T-helper 22 cell (primary cell): ENCODE results near the gene PYGM.

Experiments used
- DNase-seq: peaks from one replicate; pipeline ENCODE4 v3.0.0-alpha.2; 2020; ENCODE audit warnings: low read depth

The PYGM gene

DNA sequence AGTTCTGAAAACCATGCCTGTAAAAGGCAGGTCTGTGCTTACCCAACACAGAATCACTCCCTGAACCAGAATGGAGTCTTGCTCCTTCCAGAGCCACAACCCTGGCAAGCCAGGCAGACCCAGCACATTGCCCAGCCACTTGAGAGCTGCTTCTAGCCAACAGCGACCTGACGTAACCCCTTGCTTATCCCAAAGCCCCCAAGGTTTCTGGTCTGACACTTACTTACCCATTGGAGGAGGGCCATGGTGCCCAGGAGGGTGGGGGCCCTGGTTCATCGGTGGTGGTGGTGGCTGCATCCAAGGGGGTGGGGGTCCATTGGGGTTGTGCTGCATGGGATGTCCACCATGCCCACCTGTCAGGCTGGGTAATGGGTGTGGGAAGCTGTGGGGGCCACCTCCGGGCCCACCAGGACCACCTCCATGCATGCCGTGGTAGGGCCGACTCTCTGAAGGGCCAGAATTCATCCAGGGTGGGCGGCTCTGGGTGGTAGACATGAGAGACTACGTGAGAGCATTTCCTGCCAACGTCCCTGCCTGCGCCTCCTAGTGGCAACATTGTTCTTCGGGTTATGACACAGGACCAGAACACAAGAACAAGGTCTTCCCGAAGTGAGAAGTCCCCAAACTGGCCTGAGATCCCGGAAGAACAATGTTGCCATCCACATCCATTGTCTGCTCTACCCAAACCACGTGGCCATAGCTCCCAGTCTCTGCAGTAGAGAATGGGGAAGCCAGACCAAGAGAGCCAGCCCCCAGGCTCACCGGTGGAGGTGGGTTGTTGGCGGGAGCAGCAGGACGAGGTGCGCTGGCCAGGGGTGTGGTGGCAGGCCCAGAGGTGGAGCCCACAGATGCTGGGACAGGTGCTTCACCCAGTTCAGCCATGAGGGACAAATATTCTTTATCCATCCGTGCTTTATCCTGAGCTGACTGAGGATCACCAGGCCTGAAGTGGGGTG, 7.8 kb upstream of the PYGM start:
- DNase-seq, result peak; percentile 54

DNA sequence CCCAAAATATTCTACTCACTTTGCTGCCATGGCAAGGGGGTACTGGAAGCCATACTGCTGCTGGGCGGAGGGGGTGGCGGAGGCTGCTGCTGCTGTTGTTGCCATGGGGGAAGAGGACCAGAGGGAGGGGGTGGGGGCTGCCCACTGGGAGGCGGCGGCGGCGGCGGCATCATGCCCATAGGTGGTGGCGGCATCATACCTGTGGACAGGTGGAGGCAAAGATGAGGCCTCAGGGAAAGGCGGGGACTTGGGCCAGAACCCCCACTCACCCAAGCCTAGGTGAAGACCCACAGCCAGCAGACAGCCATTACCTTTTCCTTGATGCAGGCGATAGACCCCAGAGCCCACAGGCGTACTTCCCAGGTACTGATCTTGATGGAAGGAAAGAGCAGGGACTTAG, 7.1 kb upstream of the PYGM start:
- no peak for DNase-seq

DNA sequence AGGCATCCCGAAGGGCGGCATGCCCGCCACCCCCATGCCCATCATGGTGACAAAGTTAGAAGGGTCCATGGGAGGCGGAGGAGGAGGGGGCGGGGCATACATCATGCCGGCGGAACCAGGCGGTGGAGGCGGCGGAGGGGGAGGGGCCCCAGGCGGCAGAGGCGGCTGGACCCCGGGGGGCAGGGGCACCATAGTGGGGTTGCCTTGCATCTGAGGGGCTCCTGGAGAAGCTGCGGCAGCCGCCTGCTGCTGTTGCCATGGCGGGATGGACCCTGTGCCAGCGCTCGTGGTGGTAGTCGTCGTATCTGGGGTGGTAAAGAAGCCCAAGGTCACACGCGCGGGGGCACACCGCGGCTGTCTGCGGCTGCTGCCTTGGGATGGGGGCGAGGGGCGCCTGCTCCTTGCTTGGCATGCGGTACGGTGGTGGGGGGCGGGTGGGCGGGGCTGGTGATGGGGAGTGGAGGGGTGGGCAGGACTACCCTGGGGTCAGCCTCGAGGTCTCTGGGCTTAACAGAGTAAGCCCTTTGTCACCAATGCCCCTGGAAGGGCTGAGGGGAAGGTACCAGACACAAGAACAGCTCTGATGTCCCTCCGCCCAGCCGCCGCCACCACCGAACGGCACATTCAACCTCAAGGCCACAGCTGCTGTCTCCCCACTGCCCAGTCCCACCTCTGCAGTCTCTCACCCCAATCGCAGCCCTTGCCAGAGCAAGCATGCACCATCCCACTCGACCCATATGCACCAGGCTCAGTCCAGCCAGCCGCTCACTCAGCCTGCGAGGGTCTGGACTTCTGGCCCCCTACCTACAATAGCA, 6.3 kb upstream of the PYGM start:
- no peak for DNase-seq

DNA sequence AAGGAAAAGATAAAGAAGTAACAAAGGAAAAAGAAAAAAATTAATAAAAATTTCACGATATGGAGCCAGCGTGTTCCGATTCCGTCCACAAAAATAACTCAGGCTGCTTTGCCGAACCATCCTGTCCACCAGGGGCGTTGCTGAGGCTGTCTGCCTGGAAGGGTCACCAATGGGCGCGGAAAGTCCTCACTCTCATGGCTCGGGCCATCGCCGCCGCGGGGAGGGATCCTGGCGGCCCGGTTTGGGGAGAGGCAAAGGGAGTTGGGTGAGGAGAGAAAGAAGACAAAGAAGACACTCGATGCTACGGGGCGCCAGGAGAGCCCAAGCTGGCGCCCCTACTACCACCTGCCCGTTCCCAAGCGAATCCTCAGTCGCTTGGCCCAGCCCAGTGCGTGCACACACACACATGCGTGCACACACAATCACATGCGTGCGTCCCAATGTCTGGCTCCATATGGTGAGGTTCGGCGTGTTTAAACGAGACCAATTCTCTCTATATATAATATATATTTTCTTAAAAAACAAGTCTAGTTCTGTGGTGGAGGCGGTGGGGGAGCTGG, 5.6 kb upstream of the PYGM start:
- DNase-seq, result no peak

DNA sequence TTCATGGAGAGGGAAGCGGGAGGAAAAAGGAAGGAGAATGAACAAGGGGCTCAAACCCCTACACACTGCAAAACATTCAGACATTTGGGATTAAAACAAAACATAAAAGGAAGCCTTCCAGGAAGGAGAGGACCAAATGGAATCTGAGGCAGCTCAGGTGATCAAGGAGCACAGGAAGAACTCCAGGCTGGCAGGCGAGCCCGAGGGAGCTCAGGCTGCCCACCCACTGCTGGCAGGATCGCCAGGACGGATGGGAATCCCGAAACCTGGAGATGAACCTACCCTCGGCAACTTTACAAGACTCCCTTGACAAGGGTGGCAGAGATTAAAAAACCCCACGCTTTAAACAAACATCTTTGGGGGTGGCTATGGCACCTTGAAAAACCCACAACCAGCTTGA, 5.0 kb upstream of the PYGM start:
- no peak for DNase-seq

DNA sequence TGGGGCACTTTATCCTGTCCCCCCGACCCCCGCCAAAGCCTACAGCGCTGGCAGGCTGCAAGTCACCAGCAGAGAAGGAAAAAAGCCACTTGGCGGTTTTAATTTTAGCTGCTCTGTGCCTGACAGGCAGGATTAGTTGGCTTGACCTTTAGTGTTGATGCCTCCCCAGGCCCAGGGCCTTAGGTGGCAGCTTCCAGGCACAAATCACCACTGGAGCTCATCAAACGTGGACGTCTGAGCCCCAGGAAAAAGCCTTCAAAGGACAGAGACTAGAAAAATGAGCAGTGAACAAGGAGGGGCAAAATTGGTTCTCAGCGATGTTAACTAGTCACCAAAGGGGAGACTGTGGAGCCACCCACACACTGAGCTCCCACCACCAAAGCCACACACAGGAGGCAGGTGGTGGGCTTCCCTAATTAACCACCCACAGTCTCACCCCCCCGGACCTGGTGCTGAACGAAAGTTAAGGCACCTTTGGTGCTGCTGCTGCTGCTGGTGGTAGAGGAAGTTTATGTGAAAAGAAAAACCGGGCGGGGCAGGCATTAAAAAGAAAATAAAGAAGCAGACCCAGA, 4.4 kb upstream of the PYGM start:
- DNase-seq, result peak; percentile 56

DNA sequence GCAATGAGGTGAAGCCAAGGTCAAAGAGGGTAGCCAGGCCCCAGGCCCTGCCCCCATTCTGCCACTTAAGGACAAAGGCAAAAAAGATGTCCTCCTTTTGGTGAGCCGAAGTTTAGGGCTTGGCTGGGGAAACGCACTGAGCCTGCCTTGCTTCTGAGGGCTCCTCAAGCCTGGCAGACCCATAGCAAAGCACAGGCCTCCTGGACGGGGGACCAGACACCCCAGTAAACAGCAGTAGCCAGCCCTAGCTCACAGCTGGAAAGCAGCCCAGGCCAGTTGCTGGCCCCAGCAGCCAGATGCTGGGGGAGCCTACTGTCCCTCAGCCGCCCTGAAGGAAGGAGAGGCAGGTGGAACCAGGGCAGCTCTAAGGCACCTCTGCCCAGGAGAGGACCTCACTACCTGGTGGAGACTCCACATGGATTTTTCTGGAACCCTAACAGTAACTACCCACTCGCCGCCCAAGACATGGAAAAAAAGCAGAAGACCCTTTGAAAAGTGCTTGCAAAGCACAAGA, 3.8 kb upstream of the PYGM start:
- no peak for DNase-seq

DNA sequence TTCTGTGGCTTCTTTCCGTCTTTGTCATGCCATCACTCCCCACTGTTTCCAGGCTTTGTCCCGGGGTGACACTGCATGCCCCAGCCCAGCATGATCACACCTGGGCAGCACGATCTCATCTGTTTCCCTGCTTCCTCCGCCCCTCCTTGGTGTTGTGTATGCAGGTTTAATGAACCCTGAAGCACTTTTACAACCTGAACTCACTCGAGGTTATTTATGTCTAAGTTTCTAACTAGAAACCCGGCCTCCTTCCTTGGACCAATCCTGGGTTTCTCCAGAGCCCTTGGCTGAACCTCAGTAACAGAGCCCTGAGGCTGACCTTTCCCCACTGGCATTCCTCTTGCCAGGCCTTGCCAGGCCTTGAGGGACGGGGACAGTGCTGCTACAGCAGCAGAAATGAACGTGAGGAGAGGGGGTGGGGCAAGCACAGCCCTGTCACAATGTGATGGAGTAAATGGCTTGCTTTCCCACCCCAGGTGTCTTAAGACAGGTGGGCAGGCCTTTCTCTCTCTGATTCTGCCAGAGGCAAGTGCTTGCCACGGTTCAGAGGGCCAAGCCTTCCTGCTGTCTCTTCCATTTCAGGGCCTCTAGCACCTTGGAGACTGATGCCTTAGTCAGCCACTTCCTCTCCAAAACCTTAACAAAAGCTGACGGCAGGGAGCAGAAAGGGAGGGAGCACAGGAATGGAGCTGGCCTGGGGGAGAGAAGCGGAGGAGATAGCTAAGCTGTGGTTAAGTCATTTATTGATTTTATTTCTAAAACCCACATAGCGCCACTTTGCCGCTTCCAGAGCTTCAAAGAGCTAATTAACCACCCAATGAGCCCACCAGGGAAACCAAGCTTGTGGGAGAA, 3.1 kb upstream of the PYGM start:
- no peak for DNase-seq

DNA sequence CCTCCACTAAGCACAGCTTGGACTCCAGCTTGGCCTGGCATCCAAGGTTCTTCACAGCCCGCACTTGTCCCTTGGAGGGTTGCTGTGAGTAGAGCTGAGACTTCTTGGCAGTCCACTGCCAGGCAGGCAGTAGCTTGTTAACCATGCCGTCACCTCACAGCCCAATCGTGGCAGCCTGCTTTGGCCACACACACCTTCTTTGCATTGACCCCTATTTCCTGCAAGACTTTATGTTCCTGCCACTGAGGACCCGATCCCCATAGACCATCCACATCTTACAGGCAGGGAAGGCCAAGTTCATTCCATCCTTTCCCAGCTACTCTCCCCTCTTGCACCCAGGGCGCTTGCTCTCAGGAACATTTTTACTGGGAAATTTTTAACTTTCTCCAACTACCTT, 2.5 kb upstream of the PYGM start:
- no peak for DNase-seq

DNA sequence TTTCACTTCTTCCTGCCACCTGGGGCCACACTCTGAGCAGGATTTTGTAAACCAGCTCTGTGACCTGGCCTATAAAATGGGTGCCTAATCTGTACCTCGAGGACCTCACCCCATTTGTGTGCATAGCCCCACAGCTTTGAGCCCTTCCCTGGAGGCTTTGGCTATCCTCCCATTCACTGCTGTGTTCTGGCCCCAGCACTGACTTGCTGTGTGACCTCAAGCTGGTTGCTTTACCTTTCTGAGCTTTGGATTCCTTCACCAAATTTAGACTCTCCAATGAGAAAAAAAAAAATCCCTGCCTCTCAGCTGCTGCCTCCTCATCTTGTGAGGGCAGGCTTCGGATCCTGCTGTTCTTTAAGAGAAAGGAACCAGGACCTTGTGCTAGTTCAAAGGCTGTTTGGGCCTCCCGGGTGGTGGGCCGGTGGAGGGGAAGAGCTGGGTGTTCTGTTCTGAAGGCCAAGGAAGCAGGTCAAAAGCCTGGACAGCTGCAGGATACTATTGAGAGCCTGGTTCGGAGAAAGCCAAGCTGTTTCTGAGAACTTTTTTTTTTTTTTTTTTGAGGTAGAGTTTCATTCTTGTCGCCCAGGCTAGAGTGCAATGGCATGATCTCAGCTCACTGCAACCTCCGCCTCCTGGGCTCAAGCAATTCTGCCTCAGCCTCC, 1.1 kb upstream of the PYGM start:
- no peak for DNase-seq

DNA sequence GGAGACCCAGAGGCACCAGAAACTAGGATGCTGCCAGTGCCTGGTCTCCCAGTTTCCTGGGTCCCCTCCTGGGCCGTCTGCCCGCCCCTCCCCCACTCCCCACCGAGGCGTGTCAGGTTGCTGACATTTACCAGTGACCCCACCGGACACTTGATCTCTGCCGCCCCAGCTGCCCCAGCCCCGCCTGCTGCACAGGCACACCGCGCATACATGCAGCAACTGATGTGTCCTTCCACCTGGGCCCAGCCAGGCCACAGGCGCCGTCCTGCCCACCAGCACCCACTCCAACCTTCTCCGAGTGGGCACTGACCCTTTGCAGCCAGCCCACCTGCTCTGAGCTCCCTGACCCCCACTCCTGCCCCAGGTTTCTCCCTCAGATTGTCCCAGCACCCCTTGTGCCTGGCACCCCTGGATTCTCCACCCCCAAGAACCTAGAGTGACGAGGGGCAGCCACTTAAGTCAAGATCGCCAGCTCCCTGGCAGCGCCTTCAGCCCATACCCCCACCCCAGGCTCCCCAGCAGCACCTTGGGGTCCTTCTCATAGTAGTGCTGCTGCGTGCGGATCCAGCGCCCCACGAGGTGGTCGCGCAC, 548 bp downstream of the PYGM start:
- DNase-seq, result no peak

DNA sequence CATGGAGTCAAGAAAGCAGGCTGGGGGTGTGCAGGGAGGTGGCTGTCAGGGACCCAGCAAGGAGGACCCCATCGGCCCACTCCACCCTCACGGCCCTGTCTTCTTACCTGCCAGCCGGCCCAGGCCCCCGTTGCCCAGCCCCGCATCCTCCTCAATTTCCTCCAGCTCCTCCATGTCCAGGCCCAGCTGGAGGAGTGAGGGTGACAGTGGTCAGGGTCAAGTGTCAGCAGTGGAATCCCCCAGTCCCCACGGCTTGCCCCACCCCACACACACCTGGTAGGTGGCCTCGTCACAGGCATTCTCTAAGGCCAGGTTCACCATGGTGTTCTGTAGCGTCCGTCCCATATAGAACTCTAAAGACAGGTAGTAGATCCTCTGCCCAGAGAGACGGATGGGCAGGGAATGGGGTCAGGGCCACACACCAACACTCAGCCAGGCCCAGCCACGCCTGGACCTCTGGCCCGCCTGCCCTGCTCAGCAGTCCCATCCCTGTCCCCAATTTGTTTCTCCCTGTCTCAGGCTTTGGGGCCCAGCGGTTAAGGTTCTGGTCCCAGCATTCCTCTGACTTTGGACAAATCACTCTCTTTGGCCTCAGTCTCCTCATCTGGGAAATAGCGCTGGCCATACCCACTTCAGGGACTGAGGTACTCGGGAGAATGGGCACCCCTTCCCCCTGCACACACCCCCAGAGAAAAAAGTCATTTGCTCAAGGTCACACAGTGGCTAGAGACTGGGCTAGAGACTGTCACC, 1.3 kb downstream of the PYGM start:
- DNase-seq, result no peak

DNA sequence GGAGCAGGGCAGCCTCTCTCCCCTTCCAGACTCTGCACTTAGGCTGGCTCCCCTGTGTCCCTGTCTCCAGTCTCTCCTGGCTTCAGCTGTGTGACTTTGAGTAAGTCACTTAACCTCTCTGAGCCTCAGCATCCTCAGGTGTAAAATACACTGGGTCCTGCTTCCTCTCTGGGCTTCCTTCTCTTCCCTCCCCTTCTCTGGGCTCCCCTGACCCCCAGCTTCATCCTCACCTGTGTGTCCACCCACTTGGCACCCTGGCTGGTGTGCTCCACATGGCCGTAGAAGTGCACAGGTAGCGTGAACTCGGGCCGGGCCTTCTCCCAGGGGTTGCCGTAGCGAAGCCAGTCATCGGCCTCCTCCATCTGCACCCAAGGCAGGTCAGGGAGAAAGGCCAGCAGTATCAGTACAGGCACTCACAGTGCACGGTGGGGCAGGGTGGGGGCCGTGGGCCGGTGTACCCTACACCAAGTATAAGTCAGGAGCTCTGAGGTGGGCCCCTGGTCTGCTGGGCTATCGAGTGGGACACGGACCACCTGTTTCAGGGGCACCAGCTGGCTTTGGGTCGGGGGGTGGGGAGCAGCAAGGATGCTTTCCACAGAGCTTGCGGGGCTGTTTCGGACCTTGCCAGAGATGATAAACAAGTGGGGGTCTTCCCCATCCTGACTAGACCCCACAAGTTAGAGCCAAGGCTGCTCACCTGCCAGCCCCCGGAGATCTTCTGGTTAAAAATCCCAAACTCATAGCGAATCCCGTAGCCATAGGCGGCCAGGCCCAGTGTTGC, 2.0 kb downstream of the PYGM start:
- DNase-seq, result no peak

DNA sequence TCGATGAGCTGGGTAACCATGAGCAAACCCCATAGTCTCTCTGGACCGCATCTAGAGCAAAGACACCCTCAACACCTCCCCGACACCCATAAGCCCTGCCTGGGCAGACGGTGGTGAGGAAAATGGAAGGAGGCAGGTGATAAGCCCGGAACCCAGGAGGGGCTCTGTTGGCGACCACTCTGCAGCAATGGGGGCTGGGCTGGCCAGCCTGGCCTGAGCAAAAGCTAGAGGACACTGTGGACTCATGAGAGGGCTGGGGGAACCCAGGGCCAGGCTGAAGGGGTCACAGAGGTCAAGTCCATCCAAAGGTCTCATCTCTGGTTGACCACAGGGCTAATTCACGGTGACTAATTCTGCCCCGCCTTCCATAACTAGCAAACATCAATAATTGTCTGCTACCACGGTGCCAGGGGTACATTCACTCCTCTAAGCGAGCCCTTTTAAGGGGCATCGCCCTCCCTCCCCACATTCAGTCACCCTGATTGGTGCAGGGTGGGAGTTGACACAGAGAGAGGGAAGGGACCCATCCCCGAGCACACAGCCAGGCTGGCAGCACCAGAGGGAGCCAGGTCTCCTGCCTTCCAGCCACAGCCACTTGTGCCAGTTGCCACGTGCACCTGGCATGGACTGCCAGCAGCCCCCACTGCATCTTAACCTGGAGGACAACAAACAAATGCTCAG, 4.0 kb downstream of the PYGM start:
- DNase-seq, result no peak

DNA sequence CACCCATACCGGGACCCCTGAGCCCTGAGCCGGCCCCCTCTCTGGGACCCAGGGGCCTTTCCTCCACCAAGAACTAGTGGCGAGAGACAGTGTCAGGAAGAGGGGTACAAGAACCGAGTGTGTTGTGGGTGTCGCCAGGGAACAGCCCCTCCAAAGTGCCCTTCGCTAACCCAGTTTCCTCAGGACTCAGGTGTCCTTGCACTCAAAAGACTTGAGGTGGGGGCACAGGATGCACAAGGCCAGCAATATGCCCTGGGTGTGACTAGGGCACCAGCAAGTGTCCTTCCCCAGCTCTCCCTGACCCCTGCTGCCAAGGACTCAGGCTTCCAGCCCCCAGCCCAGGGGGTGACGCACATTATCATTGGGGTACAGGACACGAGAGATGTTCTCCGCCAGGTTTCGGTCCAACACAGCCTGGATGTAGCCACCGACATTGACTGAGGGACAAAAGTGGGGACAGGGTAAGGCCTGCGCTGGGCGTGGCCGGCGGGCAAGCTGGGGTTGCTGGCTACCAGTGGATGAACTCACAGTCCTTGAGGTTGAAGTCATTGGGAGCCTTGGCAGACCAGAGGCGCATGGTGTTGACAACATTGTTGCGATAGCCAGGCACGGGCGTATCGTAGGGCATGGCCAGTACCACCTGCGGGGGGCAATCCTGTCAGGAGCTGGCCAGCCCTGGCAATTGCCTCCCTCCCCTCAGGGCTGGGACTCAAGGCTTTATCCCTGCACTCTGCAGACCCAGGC, 4.7 kb downstream of the PYGM start:
- no peak for DNase-seq

DNA sequence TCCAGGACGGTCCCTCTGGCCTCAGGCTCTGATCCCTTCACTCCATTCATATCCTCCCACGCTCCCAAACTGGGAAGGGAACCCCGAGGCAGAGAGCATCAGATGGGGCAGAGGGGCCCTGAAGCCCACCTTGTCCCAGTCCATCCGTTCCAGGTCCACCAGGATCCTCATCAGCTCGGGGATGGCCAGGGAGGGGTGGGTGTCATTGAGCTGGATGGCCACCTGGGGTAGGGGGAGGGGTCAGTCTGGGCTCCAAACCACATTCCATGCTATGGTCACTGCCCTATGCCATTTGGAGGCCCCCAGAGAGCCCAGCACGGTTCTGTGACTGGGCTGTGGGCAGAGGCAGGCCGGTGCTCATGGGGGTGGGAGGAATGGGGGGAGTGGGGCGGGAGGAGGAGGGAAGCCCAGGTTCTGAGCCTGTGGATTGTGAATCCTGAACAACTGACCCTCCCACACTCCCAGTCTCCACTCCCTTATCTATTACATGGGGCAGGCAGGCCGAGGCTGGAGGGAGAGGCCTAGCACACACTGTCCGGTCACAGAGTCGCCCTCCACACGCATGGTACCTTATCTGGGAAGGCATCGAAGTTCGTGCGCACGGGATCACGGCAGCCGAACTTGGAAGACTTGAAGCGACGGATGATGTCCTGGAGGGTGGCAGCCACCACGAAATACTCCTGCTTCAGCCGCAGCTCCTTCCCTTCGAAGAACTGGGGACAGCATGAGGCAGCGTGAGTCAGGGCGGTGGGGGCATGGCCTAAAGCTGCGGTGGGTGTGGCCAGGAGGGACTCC, 5.5 kb downstream of the PYGM start:
- no peak for DNase-seq
